T-helper 9 cell (primary cell): ENCODE results near the gene OCA2.

Experiments used
- DNase-seq: peaks from one replicate; pipeline ENCODE4 v3.0.0-alpha.2; 2020

The OCA2 gene

GRCh38 chr15:28103831-28104230 lies 4.7 kb upstream of the OCA2 start:
- no peak for DNase-seq

GRCh38 chr15:28101983-28102441 lies 2.9 kb upstream of the OCA2 start:
- DNase-seq: no peak

GRCh38 chr15:28101201-28101600 lies 2.1 kb upstream of the OCA2 start:
- DNase-seq: no peak

GRCh38 chr15:28100516-28101195 lies 1.5 kb upstream of the OCA2 start:
- no peak for DNase-seq

- no peak for DNase-seq
Observed at GRCh38 chr15:28099555-28100140, 533 bp upstream of the OCA2 start.

- no peak for DNase-seq
Observed at GRCh38 chr15:28098360-28098765, 752 bp downstream of the OCA2 start.

GRCh38 chr15:28097656-28098359 lies 1.3 kb downstream of the OCA2 start:
- no peak for DNase-seq

- DNase-seq: no peak
Observed at GRCh38 chr15:28096670-28097431, 2.3 kb downstream of the OCA2 start.

GRCh38 chr15:28096411-28096669 lies 2.8 kb downstream of the OCA2 start:
- DNase-seq: no peak

GRCh38 chr15:28094732-28095521 lies 4.2 kb downstream of the OCA2 start:
- DNase-seq: no peak

- DNase-seq: no peak
Observed at GRCh38 chr15:28093752-28094535, 5.2 kb downstream of the OCA2 start.

- no peak for DNase-seq
Observed at GRCh38 chr15:28091313-28091712, 7.8 kb downstream of the OCA2 start.

GRCh38 chr15:28086175-28086703 lies 12.9 kb downstream of the OCA2 start:
- DNase-seq: no peak

GRCh38 chr15:28085489-28086174 lies 13.5 kb downstream of the OCA2 start:
- DNase-seq: no peak

- no peak for DNase-seq
Observed at GRCh38 chr15:28084547-28084946, 14.6 kb downstream of the OCA2 start.

- no peak for DNase-seq
Observed at GRCh38 chr15:28082891-28083684, 16.0 kb downstream of the OCA2 start.

GRCh38 chr15:28081594-28081993 lies 17.5 kb downstream of the OCA2 start:
- no peak for DNase-seq

GRCh38 chr15:28080386-28080785 lies 18.7 kb downstream of the OCA2 start:
- DNase-seq: no peak

GRCh38 chr15:28079313-28079969 lies 19.7 kb downstream of the OCA2 start:
- no peak for DNase-seq
